Keratinocyte (primary cell): Measurements from ENCODE around the gene RNF17. TPM values are rescaled to one million over a fixed set of nuclear protein-coding genes. Genes with fewer than 3 reads are reported as not detected.

ENCODE experiments used
- DNase-seq: peaks from one replicate; pipeline ENCODE4 v3.0.0-alpha.2; 2011; ENCODE audit warnings: low read depth, missing footprints, low spot score
- FAIRE-seq: peaks from 2 replicates; lab custom pipeline; 2011; peaks lifted over from hg19 to GRCh38; lab: Jason Lieb, UNC
- H2AFZ ChIP-seq: 2 replicates; pipeline ENCODE4 v1.6.0; 2012; ENCODE audit warnings: low read length, control low read depth, inconsistent platforms; ENCODE audit not compliant: control insufficient read depth
- H3K27ac ChIP-seq: 2 replicates; pipeline ENCODE4 v1.5.1; 2011; ENCODE audit warnings: low read length; ENCODE audit not compliant: control insufficient read depth, insufficient read depth
- H3K27me3 ChIP-seq: 3 replicates; pipeline ENCODE4 v1.6.0; 2011; ENCODE audit warnings: low read length; ENCODE audit not compliant: control insufficient read depth, insufficient read depth; ENCODE audit errors: extremely low read depth
- H3K36me3 ChIP-seq, 2 experiments: 2 replicates in 1 of 2; 3 replicates in 1 of 2; pipeline ENCODE4 v1.5.1; 2011; ENCODE audit warnings: low read length in 2 of 2, mild to moderate bottlenecking in 1 of 2; ENCODE audit not compliant: control insufficient read depth in 2 of 2, insufficient read depth in 2 of 2; ENCODE audit errors: extremely low read depth in 1 of 2
- H3K4me1 ChIP-seq: 3 replicates; pipeline ENCODE4 v1.5.1; 2011; ENCODE audit warnings: low read length; ENCODE audit not compliant: control insufficient read depth, insufficient read depth; ENCODE audit errors: extremely low read depth
- H3K4me2 ChIP-seq: 3 replicates; pipeline ENCODE4 v1.6.0; 2011; ENCODE audit warnings: low read depth, low read length; ENCODE audit not compliant: control insufficient read depth, insufficient read depth; ENCODE audit errors: extremely low read depth
- H3K4me3 ChIP-seq, 3 experiments: fragments of 200-600 bp in 1 of 3; sonication (generic) in 1 of 3; 2 replicates in 2 of 3; 3 replicates in 1 of 3; pipeline ENCODE4 v1.5.1; 2011 to 2016; ENCODE audit warnings: low read length in 3 of 3, mild to moderate bottlenecking in 3 of 3, control low read depth in 2 of 3, inconsistent platforms in 1 of 3, low read depth in 1 of 3, mixed read lengths in 1 of 3, mixed run types in 1 of 3, moderate library complexity in 1 of 3; ENCODE audit not compliant: control insufficient read depth in 2 of 3, insufficient read depth in 2 of 3; ENCODE audit errors: extremely low read depth in 1 of 3
- H3K79me2 ChIP-seq: 2 replicates; pipeline ENCODE4 v1.6.0; 2012; ENCODE audit warnings: low read length; ENCODE audit not compliant: control insufficient read depth, insufficient read depth
- H3K9ac ChIP-seq: 3 replicates; pipeline ENCODE4 v1.6.0; 2011; ENCODE audit warnings: low read length; ENCODE audit not compliant: control insufficient read depth, insufficient read depth; ENCODE audit errors: extremely low read depth
- H3K9me1 ChIP-seq: 3 replicates; pipeline ENCODE4 v1.6.0; 2011; ENCODE audit warnings: low read length; ENCODE audit not compliant: control insufficient read depth, insufficient read depth; ENCODE audit errors: extremely low read depth
- H3K9me3 ChIP-seq: 2 replicates; pipeline ENCODE4 v1.5.1; 2012; ENCODE audit warnings: low read depth, low read length; ENCODE audit not compliant: control insufficient read depth
- H4K20me1 ChIP-seq: 3 replicates; pipeline ENCODE4 v1.6.0; 2011; ENCODE audit warnings: low read length; ENCODE audit not compliant: control insufficient read depth, insufficient read depth; ENCODE audit errors: extremely low read depth
- CTCF ChIP-seq, 3 experiments: IDR thresholded peaks in 1 of 3; conservative IDR thresholded peaks in 1 of 3; optimal IDR thresholded peaks in 1 of 3; 2 replicates in 2 of 3; 3 replicates in 1 of 3; pipeline versions ENCODE3 to v1.5.1; 2011; ENCODE audit warnings: low read length in 3 of 3, mild to moderate bottlenecking in 3 of 3, moderate library complexity in 2 of 3, control low read depth in 1 of 3, inconsistent platforms in 1 of 3; ENCODE audit not compliant: insufficient read depth in 2 of 3; ENCODE audit errors: extremely low read depth in 1 of 3
- EZH2 ChIP-seq: IDR thresholded peaks from one replicate; pipeline ENCODE4 v1.6.1; 2012; ENCODE audit warnings: inconsistent platforms, mild to moderate bottlenecking, low read length, moderate library complexity
- dilution Hi-C: fragments of 300-500 bp; cut with MboI; formaldehyde crosslinking; loops from one replicate; pipeline ENCODE4 v1.7.0; 2020; ENCODE audit warnings: low sequenced_read_pairs; ENCODE audit not compliant: extremely low pct_ligation_motif_present
- polyA plus RNA-seq, 5 experiments: library from polyadenylated mRNA; depleted of rRNA in 3 of 5; stranded (reverse) in 3 of 5; stranded (forward) in 1 of 5; unstranded in 1 of 5; fragments of >200 nt; gene quantifications; 1 replicate in 1 of 5; 2 replicates in 3 of 5; 3 replicates in 1 of 5; pipeline versions ENCODE4 v1.2.1 to v1.2.3, GENCODE V29; 2011 to 2012; ENCODE audit warnings: missing spikeins in 2 of 5, low read depth in 1 of 5, low replicate concordance in 1 of 5

The RNF17 gene
- polyA plus RNA-seq, 1 donor (not counting 4 experiments of a cell fraction or from before 2014, with no cell fraction given): not detected

- H3K4me3 ChIP-seq: no peak overlapping the region
- FAIRE-seq: no peak
- no peak for TF ChIP-seq CTCF (optimal IDR thresholded peaks at IDR 0.05 in 1 of 3, IDR thresholded peaks at IDR 0.05 in 1 of 3, conservative IDR thresholded peaks at IDR 0.05 in 1 of 3; ENCODE audit: extremely low read depth in 1 of 3, insufficient read depth in 2 of 3, low read length in 3 of 3)
- no peak for TF ChIP-seq EZH2
- no peak for DNase-seq
- H3K27ac ChIP-seq: no peak overlapping the region
- H3K9me1 ChIP-seq: no peaks in the 10 kb centered on the region
- no peak overlapping the region for H3K4me2 ChIP-seq
- dilution Hi-C loops: no loop called here
- no peaks in the 10 kb centered on the region for H3K79me2 ChIP-seq
- no peaks in the 10 kb centered on the region for H4K20me1 ChIP-seq
- H3K9ac ChIP-seq: no peak overlapping the region
- no peaks in the 10 kb centered on the region for H3K27me3 ChIP-seq
- H2AFZ ChIP-seq: no peak overlapping the region
- H3K36me3 ChIP-seq: no peaks in the 10 kb centered on the region
- no peaks in the 10 kb centered on the region for H3K4me1 ChIP-seq
- H3K9me3 ChIP-seq: no peaks in the 10 kb centered on the region
Observed at GRCh38 chr13:24875566-24875965, 111.6 kb downstream of the RNF17 start.

DNA sequence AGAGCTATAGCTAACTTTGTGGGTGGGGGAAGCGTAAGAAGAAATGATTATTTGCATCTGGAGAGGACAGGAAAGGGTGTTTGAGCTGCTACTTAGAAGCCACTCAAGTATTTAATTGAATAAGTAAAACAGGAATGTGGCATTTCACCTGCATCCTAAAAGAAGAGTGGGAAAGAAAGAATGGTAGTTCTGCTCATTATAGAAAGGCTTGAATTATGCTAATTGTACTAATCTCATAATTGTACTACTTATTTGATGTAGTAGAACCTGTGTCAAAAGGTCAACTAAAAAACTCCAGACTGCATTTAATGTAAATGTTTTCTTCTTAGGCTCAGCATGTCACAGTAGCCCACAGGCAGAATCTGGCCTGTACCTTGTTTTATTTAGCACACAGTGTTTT is 113.6 kb downstream of the RNF17 start:
- H3K4me3 ChIP-seq: no peak overlapping the region
- H3K9me1 ChIP-seq: no peaks in the 10 kb centered on the region
- FAIRE-seq: no peak
- no peaks in the 10 kb centered on the region for H3K4me1 ChIP-seq
- no peaks in the 10 kb centered on the region for H3K27me3 ChIP-seq
- H4K20me1 ChIP-seq: no peaks in the 10 kb centered on the region
- dilution Hi-C loops: no loop called here
- TF ChIP-seq EZH2: no peak
- no peak for TF ChIP-seq CTCF (optimal IDR thresholded peaks at IDR 0.05 in 1 of 3, IDR thresholded peaks at IDR 0.05 in 1 of 3, conservative IDR thresholded peaks at IDR 0.05 in 1 of 3; ENCODE audit: extremely low read depth in 1 of 3, insufficient read depth in 2 of 3, low read length in 3 of 3)
- H3K27ac ChIP-seq: no peak overlapping the region
- H3K9ac ChIP-seq: no peak overlapping the region
- no peak overlapping the region for H2AFZ ChIP-seq
- H3K79me2 ChIP-seq: no peaks in the 10 kb centered on the region
- H3K4me2 ChIP-seq: no peak overlapping the region
- no peaks in the 10 kb centered on the region for H3K9me3 ChIP-seq
- no peak for DNase-seq
- no peaks in the 10 kb centered on the region for H3K36me3 ChIP-seq
